Right atrium auricular region (tissue), 2 donors: Measurements from ENCODE around the gene SPDL1. TPM values are rescaled to one million over a fixed set of nuclear protein-coding genes. Genes with fewer than 3 reads are reported as not detected.

ENCODE experiments used
- DNase-seq: peaks from one replicate; pipeline ENCODE4 v3.0.0-alpha.2; 2019; ENCODE audit warnings: low spot score
- H3K27ac ChIP-seq, 2 donors: fragments of 200-600 bp; sonication (generic); 1 replicate in 1 of 2; 2 replicates in 1 of 2; pipeline ENCODE4 v1.5.1; 2016 to 2019
- H3K27me3 ChIP-seq, 2 donors: fragments of 200-600 bp; sonication (generic); one replicate each; pipeline versions ENCODE4 v1.5.1 to v1.6.0; 2017 to 2019
- H3K36me3 ChIP-seq: fragments of 200-600 bp; sonication (generic); one replicate; pipeline ENCODE4 v1.5.1; 2016
- H3K4me1 ChIP-seq, 2 donors: fragments of 200-600 bp; sonication (generic); one replicate each; pipeline versions ENCODE4 v1.5.1 to v1.6.0; 2017 to 2019
- H3K4me3 ChIP-seq, 2 donors: fragments of 200-600 bp; sonication (generic); 1 replicate in 1 of 2; 2 replicates in 1 of 2; pipeline ENCODE4 v1.5.1; 2017 to 2019; ENCODE audit warnings: mild to moderate bottlenecking in 1 of 2, moderate library complexity in 1 of 2
- H3K9me3 ChIP-seq, 2 donors: fragments of 200-600 bp; sonication (generic); one replicate each; pipeline ENCODE4 v1.5.1; 2019
- CTCF ChIP-seq, 2 donors: fragments of 200-600 bp; sonication (generic); IDR thresholded peaks; one replicate each; pipeline ENCODE4 v1.5.1; 2019; ENCODE audit warnings: antibody characterized with exemption in 2 of 2
- total RNA-seq, 2 donors: library from RNA; depleted of rRNA; stranded (reverse); fragments of >200 nt; gene quantifications; one replicate each; pipeline ENCODE4 v1.1.0, GENCODE V29; 2016

Gene SPDL1
- total RNA-seq, 2 donors from 2014 or later, result 3.4 to 8.9 TPM

- Histone ChIP-seq H3K9me3 (peaks cover 0 to 7% of the 10 kb centered on the region in 2 donors), H3K36me3 (no peaks in the 10 kb centered on the region), H3K4me3 (no peak overlapping the region), H3K27ac (no peak overlapping the region), H3K4me1 (no peaks in the 10 kb centered on the region), H3K27me3 (no peaks in the 10 kb centered on the region)
- no peak for TF ChIP-seq CTCF (IDR thresholded peaks at IDR 0.05)
- DNase-seq, result no peak
Measured at GRCh38 chr5:169561893-169562292, 21.7 kb upstream of the SPDL1 start.

- Histone ChIP-seq H3K9me3 (peaks cover 0 to 3% of the 10 kb centered on the region in 2 donors), H3K27ac (no peak overlapping the region), H3K4me1 (no peaks in the 10 kb centered on the region), H3K36me3 (no peaks in the 10 kb centered on the region), H3K4me3 (no peak overlapping the region), H3K27me3 (no peaks in the 10 kb centered on the region)
- no peak for DNase-seq
- no peak for TF ChIP-seq CTCF (IDR thresholded peaks at IDR 0.05)
Measured at GRCh38 chr5:169563369-169563768, 20.2 kb upstream of the SPDL1 start.

- H3K4me1 ChIP-seq, result no peaks in the 10 kb centered on the region
- DNase-seq, result no peak
- H3K27ac ChIP-seq, result no peak overlapping the region
- H3K36me3 ChIP-seq, result no peaks in the 10 kb centered on the region
- no peaks in the 10 kb centered on the region for H3K9me3 ChIP-seq
- no peaks in the 10 kb centered on the region for H3K27me3 ChIP-seq
- no peak for TF ChIP-seq CTCF (IDR thresholded peaks at IDR 0.05)
- H3K4me3 ChIP-seq, result no peak overlapping the region
Measured at GRCh38 chr5:169566202-169566601, 17.4 kb upstream of the SPDL1 start.

GRCh38 chr5:169567079-169567478, 16.5 kb upstream of the SPDL1 start:
- no peaks in the 10 kb centered on the region for H3K9me3 ChIP-seq
- no peaks in the 10 kb centered on the region for H3K27me3 ChIP-seq
- TF ChIP-seq CTCF (IDR thresholded peaks at IDR 0.05), result no peak
- H3K4me3 ChIP-seq, result no peak overlapping the region
- no peak for DNase-seq
- H3K36me3 ChIP-seq, result no peaks in the 10 kb centered on the region
- H3K4me1 ChIP-seq, result no peaks in the 10 kb centered on the region
- no peak overlapping the region for H3K27ac ChIP-seq

GRCh38 chr5:169569513-169569912, 14.1 kb upstream of the SPDL1 start:
- no peaks in the 10 kb centered on the region for H3K36me3 ChIP-seq
- H3K27ac ChIP-seq, result no peak overlapping the region
- DNase-seq, result no peak
- H3K4me3 ChIP-seq, result no peak overlapping the region
- H3K27me3 ChIP-seq, result no peaks in the 10 kb centered on the region
- TF ChIP-seq CTCF (IDR thresholded peaks at IDR 0.05), result no peak
- no peaks in the 10 kb centered on the region for H3K9me3 ChIP-seq
- no peaks in the 10 kb centered on the region for H3K4me1 ChIP-seq

GRCh38 chr5:169571355-169571754, 12.2 kb upstream of the SPDL1 start:
- Histone ChIP-seq H3K4me1 (no peaks in the 10 kb centered on the region), H3K27ac (no peak overlapping the region), H3K4me3 (no peak overlapping the region), H3K9me3 (no peaks in the 10 kb centered on the region), H3K27me3 (no peaks in the 10 kb centered on the region), H3K36me3 (no peaks in the 10 kb centered on the region)
- no peak for DNase-seq
- no peak for TF ChIP-seq CTCF (IDR thresholded peaks at IDR 0.05)
